HEK293 (cell line): ENCODE data around the gene HERC2.

Source experiments
- CTCF ChIA-PET: fragments of 350-600 bp; formaldehyde crosslinking; extraction: SDS; loops from one replicate; lab custom pipeline; 2021; ENCODE audit warnings: antibody characterized with exemption; lab: Yijun Ruan, JAX
- POLR2A ChIA-PET: fragments of 300-600 bp; formaldehyde crosslinking; extraction: SDS; loops from one replicate; lab custom pipeline; 2020; ENCODE audit warnings: antibody characterized with exemption, inconsistent platforms; lab: Yijun Ruan, JAX
- H3K27ac ChIP-seq: fragments of 200-500 bp; sonication (Bioruptor generic); 2 replicates; pipeline ENCODE4 v1.5.1; 2014; ENCODE audit warnings: low read depth, low read length, control low read depth, inconsistent platforms; ENCODE audit errors: extremely low read depth
- H3K36me3 ChIP-seq, 2 experiments: fragments of 200-500 bp in 1 of 2; sonication (Bioruptor generic) in 1 of 2; 1 replicate in 1 of 2; 2 replicates in 1 of 2; pipeline ENCODE4 v1.5.1; 2014 to 2017; ENCODE audit warnings: inconsistent platforms in 2 of 2, low read length in 2 of 2; ENCODE audit not compliant: control insufficient read depth in 2 of 2, insufficient read depth in 1 of 2
- H3K4me1 ChIP-seq: fragments of 200-500 bp; sonication (Bioruptor generic); 2 replicates; pipeline ENCODE4 v1.5.1; 2014; ENCODE audit warnings: mild to moderate bottlenecking, low read length, inconsistent platforms; ENCODE audit not compliant: control insufficient read depth, insufficient read depth
- H3K4me3 ChIP-seq: 2 replicates; pipeline ENCODE4 v1.5.1; 2011; ENCODE audit warnings: low read depth, mild to moderate bottlenecking, control low read depth, low read length, moderate library complexity
- H3K9me3 ChIP-seq: fragments of 200-500 bp; sonication (Bioruptor generic); 2 replicates; pipeline ENCODE4 v1.5.1; 2014; ENCODE audit warnings: low read depth, low read length, inconsistent platforms; ENCODE audit not compliant: control insufficient read depth, insufficient read depth
- BCL6B ChIP-seq: fragments of 450-650 bp; formaldehyde crosslinking; IDR thresholded peaks from 2 replicates; pipeline ENCODE4 v1.5.1; 2017; ENCODE audit warnings: missing biosample characterization, missing genetic modification characterization
- EGR2 ChIP-seq: fragments of 450-650 bp; formaldehyde crosslinking; IDR thresholded peaks from 2 replicates; pipeline ENCODE4 v1.5.1; 2016; ENCODE audit warnings: low read depth, missing biosample characterization, missing genetic modification characterization
- FEZF1 ChIP-seq: fragments of 450-650 bp; formaldehyde crosslinking; IDR thresholded peaks from 2 replicates; pipeline ENCODE4 v1.5.1; 2016; ENCODE audit warnings: missing biosample characterization, missing genetic modification characterization
- HOXD13 ChIP-seq: sonication (generic); formaldehyde crosslinking; IDR thresholded peaks from 2 replicates; pipeline ENCODE4 v1.8.0; 2022; ENCODE audit warnings: missing genetic modification reagents, borderline replicate concordance
- KLF16 ChIP-seq: fragments of 450-650 bp; formaldehyde crosslinking; IDR thresholded peaks from 2 replicates; pipeline ENCODE4 v1.5.1; 2017; ENCODE audit warnings: missing biosample characterization, missing genetic modification characterization
- SALL2 ChIP-seq: fragments of 450-650 bp; formaldehyde crosslinking; IDR thresholded peaks from 2 replicates; pipeline ENCODE4 v1.5.0; 2017; ENCODE audit warnings: missing biosample characterization, mild to moderate bottlenecking, missing genetic modification characterization, borderline replicate concordance
- ZBTB20 ChIP-seq: fragments of 450-650 bp; formaldehyde crosslinking; IDR thresholded peaks from 2 replicates; pipeline ENCODE4 v1.5.1; 2016; ENCODE audit warnings: missing biosample characterization, missing genetic modification characterization
- ZBTB21 ChIP-seq: fragments of 450-650 bp; formaldehyde crosslinking; IDR thresholded peaks from 2 replicates; pipeline ENCODE4 v1.5.1; 2017; ENCODE audit warnings: missing biosample characterization, missing genetic modification characterization
- ZNF133 ChIP-seq: fragments of 450-650 bp; formaldehyde crosslinking; IDR thresholded peaks from 2 replicates; pipeline ENCODE4 v1.5.1; 2016; ENCODE audit warnings: missing biosample characterization, missing genetic modification characterization
- ZNF202 ChIP-seq: fragments of 450-650 bp; formaldehyde crosslinking; IDR thresholded peaks from 2 replicates; pipeline ENCODE4 v1.5.1; 2016; ENCODE audit warnings: missing biosample characterization, missing genetic modification characterization, borderline replicate concordance
- ZNF248 ChIP-seq: fragments of 450-650 bp; formaldehyde crosslinking; IDR thresholded peaks from 2 replicates; pipeline ENCODE4 v1.5.1; 2017; ENCODE audit warnings: missing biosample characterization, missing genetic modification characterization
- ZNF354C ChIP-seq: fragments of 450-650 bp; formaldehyde crosslinking; IDR thresholded peaks from 2 replicates; pipeline ENCODE4 v1.5.1; 2016; ENCODE audit warnings: missing biosample characterization, missing genetic modification characterization, low read depth, borderline replicate concordance
- ZNF416 ChIP-seq: fragments of 450-650 bp; formaldehyde crosslinking; IDR thresholded peaks from 2 replicates; pipeline ENCODE4 v1.5.1; 2016; ENCODE audit warnings: missing biosample characterization, missing genetic modification characterization
- ZNF626 ChIP-seq: fragments of 450-650 bp; sonication (Bioruptor Pico); formaldehyde crosslinking; IDR thresholded peaks from 2 replicates; pipeline ENCODE4 v1.5.1; 2018; ENCODE audit warnings: missing biosample characterization, missing genetic modification characterization, inconsistent platforms
- TF ChIP-seq, protein P1 (sequence below): fragments of 450-650 bp; formaldehyde crosslinking; IDR thresholded peaks from 2 replicates; pipeline ENCODE4 v1.5.1; 2016; ENCODE audit warnings: missing biosample characterization, missing genetic modification characterization, borderline replicate concordance
- TF ChIP-seq, protein P2 (sequence below): fragments of 450-650 bp; formaldehyde crosslinking; IDR thresholded peaks from 2 replicates; pipeline ENCODE4 v1.5.1; 2016; ENCODE audit warnings: missing biosample characterization, missing genetic modification characterization, low read depth
- TF ChIP-seq, protein P3 (sequence below): fragments of 450-650 bp; formaldehyde crosslinking; IDR thresholded peaks from 2 replicates; pipeline ENCODE4 v1.5.1; 2016; ENCODE audit warnings: missing biosample characterization, missing genetic modification characterization

Gene HERC2

DNA sequence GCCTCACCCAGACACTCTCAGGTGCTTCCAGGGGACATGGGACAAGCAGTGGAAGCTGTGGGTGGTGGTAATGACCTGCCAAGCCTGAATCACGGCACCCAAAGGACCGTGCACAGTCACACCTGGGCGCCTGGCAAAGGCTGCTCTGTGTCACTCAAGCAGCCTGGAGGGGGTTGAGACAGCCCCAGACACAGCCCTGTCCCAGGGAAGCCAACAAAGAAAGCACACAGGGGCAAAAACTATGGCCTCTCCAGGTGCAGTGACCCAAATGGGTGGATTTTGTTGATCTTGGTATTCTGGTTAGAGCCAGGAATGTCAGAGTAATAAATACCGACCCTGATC is 207.9 kb downstream of the HERC2 start:
- CTCF ChIA-PET: interaction anchor here (1.7 kb wide), 1 partner anchor 12 kb away, joined by 5 read pairs; no protein-coding TSS in a partner anchor
- no peaks in the 10 kb centered on the region for H3K4me1 ChIP-seq
- TF ChIP-seq ZNF248 (no peak), ZBTB20 (tag by site-specific recombination) (no peak), ZNF133 (tag by site-specific recombination) (no peak), HOXD13 (CRISPR knock-in tag) (no peak)
- TF ChIP-seq, protein P1, sequence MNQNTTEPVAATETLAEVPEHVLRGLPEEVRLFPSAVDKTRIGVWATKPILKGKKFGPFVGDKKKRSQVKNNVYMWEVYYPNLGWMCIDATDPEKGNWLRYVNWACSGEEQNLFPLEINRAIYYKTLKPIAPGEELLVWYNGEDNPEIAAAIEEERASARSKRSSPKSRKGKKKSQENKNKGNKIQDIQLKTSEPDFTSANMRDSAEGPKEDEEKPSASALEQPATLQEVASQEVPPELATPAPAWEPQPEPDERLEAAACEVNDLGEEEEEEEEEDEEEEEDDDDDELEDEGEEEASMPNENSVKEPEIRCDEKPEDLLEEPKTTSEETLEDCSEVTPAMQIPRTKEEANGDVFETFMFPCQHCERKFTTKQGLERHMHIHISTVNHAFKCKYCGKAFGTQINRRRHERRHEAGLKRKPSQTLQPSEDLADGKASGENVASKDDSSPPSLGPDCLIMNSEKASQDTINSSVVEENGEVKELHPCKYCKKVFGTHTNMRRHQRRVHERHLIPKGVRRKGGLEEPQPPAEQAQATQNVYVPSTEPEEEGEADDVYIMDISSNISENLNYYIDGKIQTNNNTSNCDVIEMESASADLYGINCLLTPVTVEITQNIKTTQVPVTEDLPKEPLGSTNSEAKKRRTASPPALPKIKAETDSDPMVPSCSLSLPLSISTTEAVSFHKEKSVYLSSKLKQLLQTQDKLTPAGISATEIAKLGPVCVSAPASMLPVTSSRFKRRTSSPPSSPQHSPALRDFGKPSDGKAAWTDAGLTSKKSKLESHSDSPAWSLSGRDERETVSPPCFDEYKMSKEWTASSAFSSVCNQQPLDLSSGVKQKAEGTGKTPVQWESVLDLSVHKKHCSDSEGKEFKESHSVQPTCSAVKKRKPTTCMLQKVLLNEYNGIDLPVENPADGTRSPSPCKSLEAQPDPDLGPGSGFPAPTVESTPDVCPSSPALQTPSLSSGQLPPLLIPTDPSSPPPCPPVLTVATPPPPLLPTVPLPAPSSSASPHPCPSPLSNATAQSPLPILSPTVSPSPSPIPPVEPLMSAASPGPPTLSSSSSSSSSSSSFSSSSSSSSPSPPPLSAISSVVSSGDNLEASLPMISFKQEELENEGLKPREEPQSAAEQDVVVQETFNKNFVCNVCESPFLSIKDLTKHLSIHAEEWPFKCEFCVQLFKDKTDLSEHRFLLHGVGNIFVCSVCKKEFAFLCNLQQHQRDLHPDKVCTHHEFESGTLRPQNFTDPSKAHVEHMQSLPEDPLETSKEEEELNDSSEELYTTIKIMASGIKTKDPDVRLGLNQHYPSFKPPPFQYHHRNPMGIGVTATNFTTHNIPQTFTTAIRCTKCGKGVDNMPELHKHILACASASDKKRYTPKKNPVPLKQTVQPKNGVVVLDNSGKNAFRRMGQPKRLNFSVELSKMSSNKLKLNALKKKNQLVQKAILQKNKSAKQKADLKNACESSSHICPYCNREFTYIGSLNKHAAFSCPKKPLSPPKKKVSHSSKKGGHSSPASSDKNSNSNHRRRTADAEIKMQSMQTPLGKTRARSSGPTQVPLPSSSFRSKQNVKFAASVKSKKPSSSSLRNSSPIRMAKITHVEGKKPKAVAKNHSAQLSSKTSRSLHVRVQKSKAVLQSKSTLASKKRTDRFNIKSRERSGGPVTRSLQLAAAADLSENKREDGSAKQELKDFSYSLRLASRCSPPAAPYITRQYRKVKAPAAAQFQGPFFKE (tag by site-specific recombination): no peak
- H3K9me3 ChIP-seq: no peaks in the 10 kb centered on the region
- H3K36me3 ChIP-seq: peaks cover 0 to 77% of the 10 kb centered on the region in 2 experiments; a peak in 2 of 3 replicates
- no peak overlapping the region for H3K27ac ChIP-seq
- H3K4me3 ChIP-seq: no peak overlapping the region
- POLR2A ChIA-PET: no interaction called here

DNA sequence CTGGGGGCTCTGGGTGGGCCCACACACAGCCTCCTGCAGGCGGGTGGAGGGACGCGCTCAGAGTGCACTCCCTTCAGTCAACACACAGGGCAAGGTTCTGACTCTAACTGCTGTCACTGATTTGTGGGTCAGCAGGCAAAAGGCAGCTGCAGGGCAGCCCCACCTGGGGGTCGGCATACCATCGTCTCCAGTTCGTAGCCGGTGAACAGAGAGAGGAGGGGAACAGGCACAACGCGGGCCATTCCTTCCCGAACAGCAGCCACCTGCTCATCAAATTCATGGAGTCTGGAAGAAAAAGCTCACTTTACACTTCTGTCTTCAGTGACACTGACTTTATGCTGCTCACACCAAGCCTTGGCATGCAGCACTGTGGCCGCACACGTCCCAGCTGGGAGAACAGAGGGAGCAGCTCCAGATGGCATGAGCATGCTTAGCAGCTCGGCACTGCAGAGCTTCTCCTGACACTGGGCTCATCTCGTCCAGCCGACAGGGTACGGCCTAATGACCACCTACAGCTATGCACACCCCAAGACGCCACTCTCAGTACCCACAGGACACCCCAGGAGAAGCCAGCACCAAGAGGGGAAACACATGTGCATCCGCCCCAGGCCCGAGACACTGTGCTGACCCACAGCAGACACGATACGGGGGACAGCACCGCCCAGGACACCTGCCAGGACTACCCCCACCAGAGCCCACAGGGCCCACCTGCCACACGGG is 208.4 kb downstream of the HERC2 start:
- H3K27ac ChIP-seq: no peak overlapping the region
- TF ChIP-seq, protein P2, sequence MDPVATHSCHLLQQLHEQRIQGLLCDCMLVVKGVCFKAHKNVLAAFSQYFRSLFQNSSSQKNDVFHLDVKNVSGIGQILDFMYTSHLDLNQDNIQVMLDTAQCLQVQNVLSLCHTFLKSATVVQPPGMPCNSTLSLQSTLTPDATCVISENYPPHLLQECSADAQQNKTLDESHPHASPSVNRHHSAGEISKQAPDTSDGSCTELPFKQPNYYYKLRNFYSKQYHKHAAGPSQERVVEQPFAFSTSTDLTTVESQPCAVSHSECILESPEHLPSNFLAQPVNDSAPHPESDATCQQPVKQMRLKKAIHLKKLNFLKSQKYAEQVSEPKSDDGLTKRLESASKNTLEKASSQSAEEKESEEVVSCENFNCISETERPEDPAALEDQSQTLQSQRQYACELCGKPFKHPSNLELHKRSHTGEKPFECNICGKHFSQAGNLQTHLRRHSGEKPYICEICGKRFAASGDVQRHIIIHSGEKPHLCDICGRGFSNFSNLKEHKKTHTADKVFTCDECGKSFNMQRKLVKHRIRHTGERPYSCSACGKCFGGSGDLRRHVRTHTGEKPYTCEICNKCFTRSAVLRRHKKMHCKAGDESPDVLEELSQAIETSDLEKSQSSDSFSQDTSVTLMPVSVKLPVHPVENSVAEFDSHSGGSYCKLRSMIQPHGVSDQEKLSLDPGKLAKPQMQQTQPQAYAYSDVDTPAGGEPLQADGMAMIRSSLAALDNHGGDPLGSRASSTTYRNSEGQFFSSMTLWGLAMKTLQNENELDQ (tag by site-specific recombination): no peak
- TF ChIP-seq ZNF202: no peak
- no peak for TF ChIP-seq SALL2 (tag by site-specific recombination)
- TF ChIP-seq ZNF416: no peak
- no peak for TF ChIP-seq ZBTB21 (tag by site-specific recombination)
- no peak for TF ChIP-seq KLF16 (tag by site-specific recombination)
- no peak for TF ChIP-seq ZNF626 (tag by site-specific recombination)
- TF ChIP-seq ZNF354C (tag by site-specific recombination): no peak
- TF ChIP-seq, all 188 proteins: peak for 0
- Histone ChIP-seq H3K4me3 (no peak overlapping the region), H3K9me3 (no peaks in the 10 kb centered on the region), H3K36me3 (peaks cover 0 to 73% of the 10 kb centered on the region in 2 experiments; a peak in 2 of 3 replicates), H3K4me1 (no peaks in the 10 kb centered on the region)
- CTCF ChIA-PET: interaction anchor here (1.7 kb wide), 1 partner anchor 12 kb away, joined by 5 read pairs; no protein-coding TSS in a partner anchor
- POLR2A ChIA-PET: no interaction called here

DNA sequence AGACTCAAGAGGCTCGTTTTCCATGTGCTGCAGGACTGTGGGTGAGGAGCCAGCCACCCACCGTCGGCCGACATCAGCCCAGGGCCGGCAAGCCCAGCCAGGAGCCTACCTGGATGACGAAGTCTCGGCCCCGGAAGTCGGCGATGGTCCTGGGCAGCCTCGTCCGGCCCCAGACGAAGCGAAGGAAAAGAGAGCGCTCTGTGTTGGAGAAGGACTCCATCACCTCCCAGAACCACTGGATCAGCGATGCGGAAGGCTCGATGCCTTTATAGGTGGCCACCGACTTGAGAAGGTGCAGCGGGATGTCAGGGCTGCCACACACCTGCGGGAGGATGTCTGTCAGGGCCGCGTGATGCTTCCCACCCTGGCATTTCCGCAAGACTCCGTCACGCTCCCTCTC is 209.0 kb downstream of the HERC2 start:
- peaks cover 0 to 67% of the 10 kb centered on the region in 2 experiments; a peak in 2 of 3 replicates for H3K36me3 ChIP-seq
- ChIA-PET CTCF (no interaction called here), POLR2A (no interaction called here)
- no peak overlapping the region for H3K27ac ChIP-seq
- TF ChIP-seq BCL6B: no peak
- TF ChIP-seq, protein P3, sequence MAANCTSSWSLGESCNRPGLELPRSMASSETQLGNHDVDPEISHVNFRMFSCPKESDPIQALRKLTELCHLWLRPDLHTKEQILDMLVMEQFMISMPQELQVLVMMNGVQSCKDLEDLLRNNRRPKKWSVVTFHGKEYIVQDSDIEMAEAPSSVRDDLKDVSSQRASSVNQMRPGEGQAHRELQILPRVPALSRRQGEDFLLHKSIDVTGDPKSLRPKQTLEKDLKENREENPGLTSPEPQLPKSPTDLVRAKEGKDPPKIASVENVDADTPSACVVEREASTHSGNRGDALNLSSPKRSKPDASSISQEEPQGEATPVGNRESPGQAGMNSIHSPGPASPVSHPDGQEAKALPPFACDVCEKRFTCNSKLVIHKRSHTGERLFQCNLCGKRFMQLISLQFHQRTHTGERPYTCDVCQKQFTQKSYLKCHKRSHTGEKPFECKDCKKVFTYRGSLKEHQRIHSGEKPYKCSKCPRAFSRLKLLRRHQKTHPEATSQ (tag by site-specific recombination): no peak
- TF ChIP-seq FEZF1 (tag by site-specific recombination): no peak
- no peak for TF ChIP-seq EGR2 (tag by site-specific recombination)
- TF ChIP-seq ZNF354C (tag by site-specific recombination): no peak
- no peak overlapping the region for H3K4me3 ChIP-seq
- no peaks in the 10 kb centered on the region for H3K4me1 ChIP-seq
- no peaks in the 10 kb centered on the region for H3K9me3 ChIP-seq
